Neural cell (in vitro differentiated cells): ENCODE data around the gene CDH12. TPM values are rescaled to one million over a fixed set of nuclear protein-coding genes. Genes with fewer than 3 reads are reported as not detected.

Experiments used
- H2AFZ ChIP-seq: fragments of 200-600, 300-800 bp; sonication (generic), shearing (Covaris generic); 2 replicates; pipeline ENCODE4 v1.6.0; 2014; ENCODE audit warnings: low read depth, mild to moderate bottlenecking, antibody characterized with exemption, low read length, moderate library complexity
- H3F3A ChIP-seq: fragments of 200-600 bp; shearing (Covaris generic); 2 replicates; pipeline ENCODE4 v1.6.1; 2016; ENCODE audit warnings: mild to moderate bottlenecking, moderate library complexity, mixed read lengths, antibody characterized with exemption, low read length; ENCODE audit not compliant: insufficient read depth, poor library complexity, severe bottlenecking
- H3K27ac ChIP-seq: fragments of 200-600, 300-800 bp; sonication (generic), shearing (Covaris generic); 2 replicates; pipeline ENCODE4 v1.5.1; 2014; ENCODE audit warnings: mild to moderate bottlenecking, low read length, moderate library complexity
- H3K27me3 ChIP-seq: fragments of 300-800, 200-600 bp; sonication (generic), shearing (Covaris generic); 2 replicates; pipeline ENCODE4 v1.6.0; 2014; ENCODE audit warnings: mild to moderate bottlenecking, low read depth, low read length, moderate library complexity; ENCODE audit not compliant: insufficient read depth
- H3K36me3 ChIP-seq: fragments of 300-800, 200-600 bp; sonication (generic), shearing (Covaris generic); 2 replicates; pipeline ENCODE4 v1.5.1; 2014; ENCODE audit warnings: mild to moderate bottlenecking, antibody characterized with exemption, low read length, moderate library complexity; ENCODE audit not compliant: insufficient read depth
- H3K4me2 ChIP-seq: fragments of 300-800, 200-600 bp; sonication (generic), shearing (Covaris generic); 2 replicates; pipeline ENCODE4 v1.6.0; 2014; ENCODE audit warnings: mild to moderate bottlenecking, low read length
- H3K4me3 ChIP-seq: fragments of 300-800, 200-600 bp; sonication (generic), shearing (Covaris generic); 2 replicates; pipeline ENCODE4 v1.5.1; 2014; ENCODE audit warnings: mild to moderate bottlenecking, low read length, moderate library complexity
- H3K79me2 ChIP-seq: fragments of 200-600 bp; shearing (Covaris generic); replicated peaks from 2 replicates; pipeline ENCODE4 v1.6.0; 2014; ENCODE audit warnings: mild to moderate bottlenecking, low read length, moderate library complexity; ENCODE audit not compliant: insufficient read depth
- H3K9ac ChIP-seq: fragments of 300-800, 200-600 bp; sonication (generic), shearing (Covaris generic); 2 replicates; pipeline ENCODE4 v1.6.1; 2016; ENCODE audit warnings: mild to moderate bottlenecking, low read length, mixed read lengths
- H3K9me2 ChIP-seq: fragments of 200-600 bp; shearing (Covaris generic); 2 replicates; pipeline ENCODE4 v1.6.1; 2016; ENCODE audit warnings: mild to moderate bottlenecking, low read length, mixed read lengths; ENCODE audit not compliant: insufficient read depth
- H3K9me3 ChIP-seq: fragments of 200-600, 300-800 bp; sonication (generic), shearing (Covaris generic); 2 replicates; pipeline ENCODE4 v1.6.1; 2016; ENCODE audit warnings: mild to moderate bottlenecking, mixed run types, low read length, moderate library complexity, mixed read lengths
- H4K20me1 ChIP-seq: fragments of 200-600 bp; shearing (Covaris generic); 2 replicates; pipeline ENCODE4 v1.6.1; 2016; ENCODE audit warnings: mild to moderate bottlenecking, mixed run types; ENCODE audit not compliant: insufficient read depth
- CTCF ChIP-seq: fragments of 450-650 bp; IDR thresholded peaks from 2 replicates; pipeline ENCODE4 v1.5.1; 2014; ENCODE audit warnings: antibody characterized with exemption, mild to moderate bottlenecking, moderate library complexity; ENCODE audit not compliant: poor library complexity, severe bottlenecking
- EP300 ChIP-seq: fragments of 450-650 bp; conservative IDR thresholded peaks from 2 replicates; pipeline ENCODE4 v1.6.1; 2014; ENCODE audit warnings: antibody characterized with exemption, mild to moderate bottlenecking, moderate library complexity; ENCODE audit not compliant: poor library complexity, severe bottlenecking
- EZH2 ChIP-seq: fragments of 200-600, 300-800 bp; shearing (Covaris generic), sonication (generic); IDR thresholded peaks from 2 replicates; pipeline ENCODE4 v1.6.1; 2014; ENCODE audit warnings: antibody characterized with exemption, low read length, borderline replicate concordance, mild to moderate bottlenecking; ENCODE audit not compliant: insufficient read depth, poor library complexity, severe bottlenecking
- MXI1 ChIP-seq: fragments of 450-650 bp; conservative IDR thresholded peaks from 2 replicates; pipeline ENCODE4 v1.6.1; 2014; ENCODE audit warnings: antibody characterized with exemption, mild to moderate bottlenecking; ENCODE audit not compliant: poor library complexity, severe bottlenecking
- POLR2AphosphoS5 ChIP-seq: IDR thresholded peaks from 2 replicates; pipeline ENCODE4 v1.6.1; 2012
- RAD21 ChIP-seq: fragments of 450-650 bp; conservative IDR thresholded peaks from 2 replicates; pipeline ENCODE4 v1.6.1; 2014; ENCODE audit warnings: antibody characterized with exemption, mild to moderate bottlenecking, moderate library complexity
- REST ChIP-seq: IDR thresholded peaks from 2 replicates; pipeline ENCODE4 v1.6.1; 2012; ENCODE audit warnings: borderline replicate concordance
- SMC3 ChIP-seq: fragments of 450-650 bp; conservative IDR thresholded peaks from 2 replicates; pipeline ENCODE4 v1.6.1; 2014; ENCODE audit warnings: antibody characterized with exemption, mild to moderate bottlenecking, moderate library complexity; ENCODE audit not compliant: poor library complexity
- TAF1 ChIP-seq: IDR thresholded peaks from 2 replicates; pipeline ENCODE4 v1.6.1; 2012; ENCODE audit warnings: low read depth
- polyA plus RNA-seq: library from polyadenylated mRNA; depleted of rRNA; stranded (reverse); fragments of >200 nt; gene quantifications from 2 replicates; pipeline ENCODE4 v1.2.3, GENCODE V29; 2014

The CDH12 gene
- polyA plus RNA-seq, 1 donor from 2014 or later = 2.1 TPM

DNA sequence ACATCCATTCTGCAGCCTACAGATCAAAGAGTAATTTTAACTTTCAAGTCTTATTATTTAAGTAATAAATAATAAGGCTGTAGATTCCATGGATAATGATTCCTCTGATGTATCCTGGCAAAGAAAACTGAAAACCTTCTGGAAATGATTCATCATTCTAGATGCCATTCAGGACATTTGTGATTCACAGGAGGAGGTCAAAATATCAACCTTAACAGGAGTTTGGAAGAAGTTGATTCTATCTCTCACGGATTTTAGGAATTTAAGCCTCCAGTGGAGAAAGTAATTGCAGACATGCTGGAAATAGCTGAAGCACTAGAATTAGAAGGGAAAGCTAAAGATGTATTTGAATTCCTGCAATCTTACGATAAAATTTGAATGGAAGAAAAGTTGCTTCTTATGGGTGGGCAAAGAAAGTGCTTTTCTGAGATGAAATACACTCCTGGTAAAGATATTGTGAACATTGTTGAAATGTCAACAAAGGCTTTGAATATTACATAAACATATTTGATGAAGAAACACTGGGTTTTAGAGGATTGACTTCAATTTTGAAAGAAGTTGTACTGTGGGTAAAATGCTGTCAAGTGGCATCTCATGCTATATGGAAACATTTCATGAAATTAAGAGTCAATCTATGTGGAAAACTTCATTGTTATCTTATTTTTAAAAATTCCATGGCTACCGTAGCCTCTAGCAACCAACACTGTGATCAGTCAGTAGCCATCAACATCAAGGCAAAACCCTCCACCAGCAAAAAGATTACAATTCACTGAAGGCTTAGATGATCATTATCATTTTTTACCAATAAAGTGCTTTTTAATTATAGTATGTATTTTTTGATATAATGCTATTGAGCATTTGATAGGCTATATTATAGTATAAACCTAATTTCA lies 1141.0 kb downstream of the CDH12 start:
- Histone ChIP-seq H3K79me2 (no peaks in the 10 kb centered on the region), H3K4me2 (no peak overlapping the region), H3K9ac (no peak overlapping the region), H3K27me3 (no peaks in the 10 kb centered on the region), H3K27ac (no peak overlapping the region), H3F3A (no peaks in the 10 kb centered on the region), H4K20me1 (no peaks in the 10 kb centered on the region), H3K9me3 (no peaks in the 10 kb centered on the region), H3K9me2 (no peaks in the 10 kb centered on the region), H3K4me3 (no peak overlapping the region), H2AFZ (no peak overlapping the region), H3K36me3 (no peaks in the 10 kb centered on the region)
- TF ChIP-seq SMC3 (no peak), TAF1 (no peak), EZH2 (no peak), REST (no peak), CTCF (no peak), POLR2AphosphoS5 (no peak), RAD21 (no peak), EP300 (no peak), MXI1 (no peak)

DNA sequence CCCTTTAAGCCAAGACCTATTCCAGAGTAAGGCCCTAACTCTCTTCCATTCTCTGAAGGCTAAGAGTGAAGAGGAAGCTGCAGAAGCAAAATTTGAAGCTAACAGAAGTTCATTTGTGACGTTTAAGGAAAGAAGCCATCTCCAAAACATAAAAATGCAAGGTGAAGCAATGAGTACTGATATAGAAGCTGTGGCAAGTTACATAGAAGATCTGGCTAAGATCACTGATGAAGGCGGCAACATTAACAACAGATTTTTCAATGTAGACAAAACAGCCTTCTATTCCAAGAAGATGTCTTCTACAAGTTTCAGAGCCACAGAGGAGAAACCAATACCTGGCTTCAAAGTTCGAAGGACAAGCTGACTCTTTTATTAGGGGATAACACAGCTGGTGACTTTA lies 1143.4 kb downstream of the CDH12 start:
- Histone ChIP-seq H3F3A (no peaks in the 10 kb centered on the region), H3K9me2 (no peaks in the 10 kb centered on the region), H3K36me3 (no peaks in the 10 kb centered on the region), H4K20me1 (no peaks in the 10 kb centered on the region), H3K4me3 (no peak overlapping the region), H2AFZ (no peak overlapping the region), H3K79me2 (no peaks in the 10 kb centered on the region), H3K9me3 (no peaks in the 10 kb centered on the region), H3K9ac (no peak overlapping the region), H3K27me3 (no peaks in the 10 kb centered on the region), H3K27ac (no peak overlapping the region), H3K4me2 (no peak overlapping the region)
- no peak for TF ChIP-seq TAF1
- no peak for TF ChIP-seq CTCF
- TF ChIP-seq POLR2AphosphoS5 = no peak
- no peak for TF ChIP-seq RAD21
- no peak for TF ChIP-seq SMC3
- no peak for TF ChIP-seq EP300
- no peak for TF ChIP-seq REST
- no peak for TF ChIP-seq EZH2
- no peak for TF ChIP-seq MXI1
